ENCODE data around the gene LSR. TPM values are rescaled to one million over a fixed set of nuclear protein-coding genes. Genes with fewer than 3 reads are reported as not detected.

LSR gene
- polyA plus RNA-seq, 1 experiment = 0.42 TPM

GRCh38 chr19:35292421-35293362, 43.9 kb downstream of the LSR start:
- CTCF ChIA-PET = no interaction called here
- Histone ChIP-seq H3K4me3 (ENCODE audit: low read depth, low read length) (no peak overlapping the region), H3K36me3 (ENCODE audit: control insufficient read depth, insufficient read depth, low read length) (no peaks in the 10 kb centered on the region), H3K27me3 (ENCODE audit: control insufficient read depth, insufficient read depth, low read length) (peaks cover 15% of the 10 kb centered on the region)
- POLR2A ChIA-PET = no interaction called here
- DNase-seq (ENCODE audit: low read depth) = no peak
- no peak for TF ChIP-seq CTCF (IDR thresholded peaks at IDR 0.05; ENCODE audit: insufficient read depth, low read depth, low read length)

GRCh38 chr19:35293363-35293739, 44.5 kb downstream of the LSR start:
- Histone ChIP-seq H3K36me3 (ENCODE audit: control insufficient read depth, insufficient read depth, low read length) (no peaks in the 10 kb centered on the region), H3K4me3 (ENCODE audit: low read depth, low read length) (no peak overlapping the region), H3K27me3 (ENCODE audit: control insufficient read depth, insufficient read depth, low read length) (peaks cover 15% of the 10 kb centered on the region)
- DNase-seq (ENCODE audit: low read depth) = no peak
- CTCF ChIA-PET = no interaction called here
- POLR2A ChIA-PET = no interaction called here
- TF ChIP-seq CTCF (IDR thresholded peaks at IDR 0.05; ENCODE audit: insufficient read depth, low read depth, low read length) = no peak

GRCh38 chr19:35293808-35294207, 45.0 kb downstream of the LSR start:
- Histone ChIP-seq H3K36me3 (ENCODE audit: control insufficient read depth, insufficient read depth, low read length) (no peaks in the 10 kb centered on the region), H3K27me3 (ENCODE audit: control insufficient read depth, insufficient read depth, low read length) (peaks cover 15% of the 10 kb centered on the region), H3K4me3 (ENCODE audit: low read depth, low read length) (no peak overlapping the region)
- ChIA-PET POLR2A (no interaction called here), CTCF (interaction anchor here (1.8 kb wide), 1 partner anchor 24 kb away, joined by 5 read pairs; the partner anchor contains the start of gene USF2)
- TF ChIP-seq CTCF (IDR thresholded peaks at IDR 0.05; ENCODE audit: insufficient read depth, low read depth, low read length) = no peak
- DNase-seq (ENCODE audit: low read depth) = no peak

- Histone ChIP-seq H3K36me3 (ENCODE audit: control insufficient read depth, insufficient read depth, low read length) (no peaks in the 10 kb centered on the region), H3K4me3 (ENCODE audit: low read depth, low read length) (no peak overlapping the region), H3K27me3 (ENCODE audit: control insufficient read depth, insufficient read depth, low read length) (peaks cover 15% of the 10 kb centered on the region)
- CTCF ChIA-PET = interaction anchor here (1.8 kb wide), 1 partner anchor 25 kb away, joined by 5 read pairs; the partner anchor contains the start of gene USF2
- no peak for DNase-seq (ENCODE audit: low read depth)
- TF ChIP-seq CTCF (IDR thresholded peaks at IDR 0.05; ENCODE audit: insufficient read depth, low read depth, low read length) = no peak
- POLR2A ChIA-PET = no interaction called here
Measured at GRCh38 chr19:35294328-35294727, 45.5 kb downstream of the LSR start.

GRCh38 chr19:35294859-35295791, 46.3 kb downstream of the LSR start:
- POLR2A ChIA-PET = no interaction called here
- CTCF ChIA-PET = interaction anchor here (1.8 kb wide), 1 partner anchor 25 kb away, joined by 5 read pairs; the partner anchor contains the start of gene USF2
- H3K27me3 ChIP-seq (ENCODE audit: control insufficient read depth, insufficient read depth, low read length) = peaks cover 15% of the 10 kb centered on the region

More at GRCh38 chr19:35294859-35295791, 46.3 kb downstream of the LSR start:
- no peak for DNase-seq (ENCODE audit: low read depth)
- no peaks in the 10 kb centered on the region for H3K36me3 ChIP-seq (ENCODE audit: control insufficient read depth, insufficient read depth, low read length)
- no peak for TF ChIP-seq CTCF (IDR thresholded peaks at IDR 0.05; ENCODE audit: insufficient read depth, low read depth, low read length)
- no peak overlapping the region for H3K4me3 ChIP-seq (ENCODE audit: low read depth, low read length)
